Measurements from ENCODE around the gene CDK14. TPM values are rescaled to one million over a fixed set of nuclear protein-coding genes. Genes with fewer than 3 reads are reported as not detected.

Gene CDK14
- total and polyA plus RNA-seq, 10 of the 15 experiments (the other 5 are each of a cell fraction or from before 2014, with no cell fraction given), result 6.5 to 61.3 (median 24.2) TPM

DNA sequence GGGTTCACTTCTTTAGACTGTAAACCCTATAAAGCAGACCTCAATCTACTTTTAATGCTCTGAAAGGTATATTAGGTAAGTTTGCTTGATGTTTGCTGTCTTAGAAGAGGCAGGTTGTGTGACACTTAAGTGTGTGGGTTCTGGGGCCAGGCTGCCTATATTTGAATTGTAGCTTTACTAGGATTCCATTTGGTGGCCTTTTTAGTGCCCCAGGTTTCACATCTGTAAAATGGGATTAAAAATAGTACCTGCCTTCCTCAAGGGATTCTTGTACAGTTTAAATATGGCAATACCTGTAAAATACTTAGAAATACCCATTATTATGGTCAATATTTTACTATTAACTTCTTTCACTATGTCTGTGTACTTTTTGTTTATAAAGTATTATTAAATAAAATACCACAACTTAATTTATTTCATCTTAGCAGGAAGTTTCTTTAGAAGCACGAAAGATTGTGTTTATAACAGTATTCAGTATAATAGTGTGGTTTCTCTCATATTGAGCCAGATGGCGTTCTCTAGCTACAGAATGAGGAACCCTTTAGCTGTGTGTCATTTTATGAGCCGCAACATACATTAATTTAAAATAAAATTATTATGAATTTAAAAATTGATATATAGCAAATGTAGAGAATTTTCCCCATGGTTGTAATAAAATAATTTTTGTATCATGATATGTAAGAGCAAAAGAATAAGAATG, 94.2 kb downstream of the CDK14 start:
- intact Hi-C loops (cut with micrococcal nuclease; ENCODE audit: unreplicated experiment) (no loop called here), in situ Hi-C loops (cut with MboI) (loop anchor here (25.0 kb wide), 1 partner anchor 572 kb away; the partner anchor contains the start of gene FZD1)
- no peaks in the 10 kb centered on the region for H3K36me3 ChIP-seq (ENCODE audit: control insufficient read depth in 2 of 2, insufficient read depth in 2 of 2, low read length in 1 of 2)
- no peaks in the 10 kb centered on the region for H3K9me3 ChIP-seq (replicated peaks; ENCODE audit: control insufficient read depth, insufficient read depth, low read length)
- H4K20me1 ChIP-seq (ENCODE audit: control insufficient read depth, insufficient read depth), result no peaks in the 10 kb centered on the region
- H3K4me1 ChIP-seq (ENCODE audit: control insufficient read depth, insufficient read depth, low read length), result peaks cover 4% of the 10 kb centered on the region; the same call in 1 of the 2 replicates
- CTCF ChIA-PET, result interaction anchor here (1.3 to 2.4 kb wide), 3 partner anchors 16 to 344 kb away, joined by 4 to 12 read pairs (median 10); no protein-coding TSS in a partner anchor
- POLR2A ChIA-PET, result interaction anchor here (3.1 kb wide), 1 partner anchor 11 kb away, joined by 8 read pairs; no protein-coding TSS in a partner anchor
- SMC1A ChIA-PET (ENCODE audit: uncharacterized antibody, unreplicated experiment), result interaction anchor here (0.7 to 3.2 kb wide), 4 partner anchors 11 to 344 kb away, joined by 4 to 16 read pairs (median 6); no protein-coding TSS in a partner anchor
- FAIRE-seq, result no peak
- H3K4me2 ChIP-seq (ENCODE audit: control insufficient read depth, insufficient read depth), result peak overlapping the region; percentile 70; the same call in 1 of the 2 replicates
- H3K4me3 ChIP-seq, result no peak overlapping the region
- 37% methylated on average over 3 of the region's 3 CpGs for WGBS (ENCODE audit: insufficient coverage, insufficient replicate concordance, low lambda C conversion rate, missing lambda C conversion rate)
- H3K27me3 ChIP-seq (replicated peaks in 1 of 2; ENCODE audit: control insufficient read depth in 2 of 2, insufficient read depth in 2 of 2, low read length in 1 of 2), result no peaks in the 10 kb centered on the region
- H2AFZ ChIP-seq (ENCODE audit: control insufficient read depth, low read depth, low read length), result peak overlapping the region; percentile 24; the same call in 1 of the 2 replicates
- H3K79me2 ChIP-seq (ENCODE audit: control insufficient read depth, insufficient read depth, low read length), result no peaks in the 10 kb centered on the region
- no TSS peak for BruUV-seq (replicated peaks)
- peak; percentile 69 for ATAC-seq
- RAD21 ChIA-PET (ENCODE audit: unreplicated experiment), result interaction anchor here (0.7 to 2.4 kb wide), 7 partner anchors 8 to 400 kb away, joined by 3 to 8 read pairs (median 3); no protein-coding TSS in a partner anchor
- no peak overlapping the region for H3K27ac ChIP-seq (ENCODE audit: control insufficient read depth, insufficient read depth)
- no peak overlapping the region for H3K9ac ChIP-seq (ENCODE audit: control insufficient read depth, insufficient read depth, low read length)
- DNase-seq (ENCODE audit: low read depth, low spot score), result no peak
- peak; percentile 25 for TF ChIP-seq MEF2B (IDR thresholded peaks at IDR 0.05; ENCODE audit: partially characterized antibody, poor library complexity, severe bottlenecking)
- TF ChIP-seq RAD21 (IDR thresholded peaks at IDR 0.05; ENCODE audit: insufficient read depth, low read depth, low read length), result peak; percentile 73
- peak in 2 of 3 experiments; percentile 10 to 18; a peak in 2 of 6 replicates for TF ChIP-seq CTCF (IDR thresholded peaks at IDR 0.05 in 2 of 3, conservative IDR thresholded peaks at IDR 0.05 in 1 of 3; ENCODE audit: control insufficient read depth in 2 of 3, extremely low read depth in 1 of 3, insufficient read depth in 1 of 3, low read depth in 3 of 3, low read length in 3 of 3)
- peak; percentile 51; the same call in 1 of the 2 replicates for TF ChIP-seq RUNX3 (IDR thresholded peaks at IDR 0.05; ENCODE audit: low read length)
- no peak for TF ChIP-seq MLLT1 (IDR thresholded peaks at IDR 0.05)

Measured in GM12878 (cell line).